Heart left ventricle (tissue), 13 donors: ENCODE data around the gene PPP1R14B.

Source experiments
- CTCF ChIP-seq, 12 donors: fragments of 200-600 bp; sonication (generic) in 4 of 12; IDR thresholded peaks; one replicate each; pipeline versions ENCODE4 v1.5.0 to v1.8.0; 2018 to 2022; ENCODE audit warnings: antibody characterized with exemption in 12 of 12, mild to moderate bottlenecking in 5 of 12
- POLR2A ChIP-seq, 2 donors: fragments of 450-650 bp; IDR thresholded peaks; one replicate each; pipeline ENCODE4 v1.6.1; 2017; ENCODE audit warnings: antibody characterized with exemption in 2 of 2, mild to moderate bottlenecking in 2 of 2, moderate library complexity in 2 of 2
- donor health status: ischemic (EF 13 %, LVEDD 7.1; RV severe dilation, severe dysfunction).
- donor health status: DM: no; HTN: yes; CAD: no.
- donor health status: DM: no; HTN: no; CAD: no.
- donor health status: ischemic (EF 25% LVEDD 6.9; RV normal size, moderate dysfunction).
- donor health status: ischemic (EF 25% LVEDD 5.7; RV mildly dilated, moderate dysfunction).
- donor health status: ischemic (EF 35%, LVEDD 5.7; RV mildly dilated, moderate dysfunction).
- donor health status: nonischemic (EF 11% LVEDD 7.7; RV severe dilation, severe dysfunction).
- donor health status: DM: yes; HTN: yes; CAD: no.
- donor health status: PGD.
- donor health status: ischemic (EF 29% LVEDD 5.4; RV normal size, mild dysfunction).
- donor health status: nonischemic (EF 23%, LVEDD 6.1; RV moderate dilation, normal function).

GRCh38 chr11:64224891-64225607 lies 21.7 kb downstream of the PPP1R14B start:
- no peak for TF ChIP-seq CTCF (IDR thresholded peaks at IDR 0.05)
- TF ChIP-seq POLR2A (IDR thresholded peaks at IDR 0.05) = no peak
